ENCODE results near the gene BSPH1.

DNA sequence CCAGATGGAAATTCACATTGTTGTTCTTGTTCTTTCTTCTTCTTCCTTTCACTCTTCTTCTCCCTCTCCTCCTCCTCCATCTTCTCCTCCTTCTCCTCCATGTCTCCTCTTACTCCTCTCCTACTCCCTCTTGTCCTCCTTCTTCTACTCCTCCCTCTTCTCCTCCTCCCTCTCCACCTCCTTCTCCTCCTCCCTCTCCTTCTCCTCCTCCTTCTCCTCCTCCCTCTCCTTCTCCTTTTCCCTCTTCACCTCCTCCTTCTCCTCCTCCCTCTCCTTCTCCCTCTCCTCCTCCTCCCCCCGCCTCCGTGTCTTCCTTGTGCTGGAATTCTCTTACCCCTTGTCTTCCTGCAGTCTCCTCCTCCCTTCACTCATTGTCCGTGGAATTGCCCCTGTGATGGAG lies 33.5 kb upstream of the BSPH1 start:
- TF ChIP-seq POLR2AphosphoS5 (IDR thresholded peaks at IDR 0.05; ENCODE audit: low read length), result no peak
- no peak for TF ChIP-seq CTCF (IDR thresholded peaks at IDR 0.05 in 2 of 3, conservative IDR thresholded peaks at IDR 0.05 in 1 of 3; ENCODE audit: control insufficient read depth in 2 of 3, extremely low read depth in 1 of 3, insufficient read depth in 1 of 3, low read depth in 3 of 3, low read length in 3 of 3)
- no peak for TF ChIP-seq ZNF384 (IDR thresholded peaks at IDR 0.05; ENCODE audit: borderline replicate concordance, low read depth, low read length)
- TF ChIP-seq YY1 (IDR thresholded peaks at IDR 0.05; ENCODE audit: low read depth, low read length), result no peak
- no peak for TF ChIP-seq CUX1 (IDR thresholded peaks at IDR 0.05; ENCODE audit: insufficient replicate concordance, low read depth, low read length)
- no peak for TF ChIP-seq SIN3A (IDR thresholded peaks at IDR 0.05; ENCODE audit: low read depth, low read length)
